HFFc6 (cell line): ENCODE data around the gene ACAD8. TPM values are rescaled to one million over a fixed set of nuclear protein-coding genes. Genes with fewer than 3 reads are reported as not detected.

Experiments
- DNase-seq: peaks from one replicate; pipeline ENCODE4 v3.0.0-alpha.2; 2018
- H3K27ac Mint-ChIP-seq: 2 replicates; pipeline ENCODE4 v1.8.0; 2020; ENCODE audit warnings: mild to moderate bottlenecking, mixed read lengths
- H3K27me3 Mint-ChIP-seq: 2 replicates; pipeline ENCODE4 v1.8.0; 2021; ENCODE audit warnings: mild to moderate bottlenecking, moderate library complexity, mixed read lengths; ENCODE audit not compliant: insufficient read depth
- H3K36me3 Mint-ChIP-seq: 2 replicates; pipeline ENCODE4 v1.8.0; 2021; ENCODE audit warnings: low read depth, mixed read lengths
- H3K4me1 Mint-ChIP-seq: 2 replicates; pipeline ENCODE4 v1.8.0; 2020; ENCODE audit warnings: low read depth, mixed read lengths
- H3K4me3 Mint-ChIP-seq: 2 replicates; pipeline ENCODE4 v1.8.0; 2020; ENCODE audit warnings: mild to moderate bottlenecking, moderate library complexity, mixed read lengths
- H3K9me3 Mint-ChIP-seq: 2 replicates; pipeline ENCODE4 v1.8.0; 2020; ENCODE audit warnings: mild to moderate bottlenecking, mixed read lengths
- total RNA-seq, 6 experiments: library from RNA; stranded (reverse); fragmentation: NEBNext Ultra II Directional; extraction: Animal tissue kit (Norgen Biotek cat#: 25700); gene quantifications; 2 replicates in 1 of 6; 3 replicates in 5 of 6; pipeline ENCODE4 v1.2.3, GENCODE V29; 2021
- TF ChIP-seq, protein P1 (sequence below): fragments of 200-600 bp; sonication (generic); IDR thresholded peaks from 2 replicates; pipeline ENCODE4 v1.5.0; 2021; ENCODE audit warnings: antibody characterized with exemption, mild to moderate bottlenecking

Gene ACAD8
- total RNA-seq, 6 experiments from 2014 or later = 11.8 to 15.7 (median 13.8) TPM

- no peak for DNase-seq
- no peaks in the 10 kb centered on the region; the same call in 1 of the 2 replicates for H3K27me3 Mint-ChIP-seq
- H3K9me3 Mint-ChIP-seq = peaks cover 27% of the 10 kb centered on the region
- H3K36me3 Mint-ChIP-seq = no peaks in the 10 kb centered on the region
- no peaks in the 10 kb centered on the region for H3K4me1 Mint-ChIP-seq
- no peak overlapping the region for H3K27ac Mint-ChIP-seq
- H3K4me3 Mint-ChIP-seq = no peak overlapping the region
- TF ChIP-seq, protein P1, sequence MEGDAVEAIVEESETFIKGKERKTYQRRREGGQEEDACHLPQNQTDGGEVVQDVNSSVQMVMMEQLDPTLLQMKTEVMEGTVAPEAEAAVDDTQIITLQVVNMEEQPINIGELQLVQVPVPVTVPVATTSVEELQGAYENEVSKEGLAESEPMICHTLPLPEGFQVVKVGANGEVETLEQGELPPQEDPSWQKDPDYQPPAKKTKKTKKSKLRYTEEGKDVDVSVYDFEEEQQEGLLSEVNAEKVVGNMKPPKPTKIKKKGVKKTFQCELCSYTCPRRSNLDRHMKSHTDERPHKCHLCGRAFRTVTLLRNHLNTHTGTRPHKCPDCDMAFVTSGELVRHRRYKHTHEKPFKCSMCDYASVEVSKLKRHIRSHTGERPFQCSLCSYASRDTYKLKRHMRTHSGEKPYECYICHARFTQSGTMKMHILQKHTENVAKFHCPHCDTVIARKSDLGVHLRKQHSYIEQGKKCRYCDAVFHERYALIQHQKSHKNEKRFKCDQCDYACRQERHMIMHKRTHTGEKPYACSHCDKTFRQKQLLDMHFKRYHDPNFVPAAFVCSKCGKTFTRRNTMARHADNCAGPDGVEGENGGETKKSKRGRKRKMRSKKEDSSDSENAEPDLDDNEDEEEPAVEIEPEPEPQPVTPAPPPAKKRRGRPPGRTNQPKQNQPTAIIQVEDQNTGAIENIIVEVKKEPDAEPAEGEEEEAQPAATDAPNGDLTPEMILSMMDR = no peak
Observed at GRCh38 chr11:134313821-134314607, 60.6 kb downstream of the ACAD8 start.

Other genes with a start within 250 kb of the ACAD8 start
- 10 to 100 TPM; 49.6 to 58.6 (median 55.2) TPM for gene JAM3, start 184.5 kb upstream of the ACAD8 start, total RNA-seq
- 10 to 100 TPM; 19.6 to 31.1 (median 29.4) TPM for gene NCAPD3, start 29.6 kb upstream of the ACAD8 start, total RNA-seq
- gene VPS26B, start 28.9 kb upstream of the ACAD8 start, total RNA-seq = 10 to 100 TPM; 36.5 to 45.0 (median 39.1) TPM
- 10 to 100 TPM; 32.7 to 36.8 (median 34.2) TPM for gene THYN1, start 216 bp upstream of the ACAD8 start, total RNA-seq
- not detected for gene GLB1L3, start 22.8 kb downstream of the ACAD8 start, total RNA-seq
- not detected for gene GLB1L2, start 78.4 kb downstream of the ACAD8 start, total RNA-seq
- not detected for gene B3GAT1, start 158.7 kb downstream of the ACAD8 start, total RNA-seq